ENCODE results near the gene ERO1B.

The ERO1B gene

DNA sequence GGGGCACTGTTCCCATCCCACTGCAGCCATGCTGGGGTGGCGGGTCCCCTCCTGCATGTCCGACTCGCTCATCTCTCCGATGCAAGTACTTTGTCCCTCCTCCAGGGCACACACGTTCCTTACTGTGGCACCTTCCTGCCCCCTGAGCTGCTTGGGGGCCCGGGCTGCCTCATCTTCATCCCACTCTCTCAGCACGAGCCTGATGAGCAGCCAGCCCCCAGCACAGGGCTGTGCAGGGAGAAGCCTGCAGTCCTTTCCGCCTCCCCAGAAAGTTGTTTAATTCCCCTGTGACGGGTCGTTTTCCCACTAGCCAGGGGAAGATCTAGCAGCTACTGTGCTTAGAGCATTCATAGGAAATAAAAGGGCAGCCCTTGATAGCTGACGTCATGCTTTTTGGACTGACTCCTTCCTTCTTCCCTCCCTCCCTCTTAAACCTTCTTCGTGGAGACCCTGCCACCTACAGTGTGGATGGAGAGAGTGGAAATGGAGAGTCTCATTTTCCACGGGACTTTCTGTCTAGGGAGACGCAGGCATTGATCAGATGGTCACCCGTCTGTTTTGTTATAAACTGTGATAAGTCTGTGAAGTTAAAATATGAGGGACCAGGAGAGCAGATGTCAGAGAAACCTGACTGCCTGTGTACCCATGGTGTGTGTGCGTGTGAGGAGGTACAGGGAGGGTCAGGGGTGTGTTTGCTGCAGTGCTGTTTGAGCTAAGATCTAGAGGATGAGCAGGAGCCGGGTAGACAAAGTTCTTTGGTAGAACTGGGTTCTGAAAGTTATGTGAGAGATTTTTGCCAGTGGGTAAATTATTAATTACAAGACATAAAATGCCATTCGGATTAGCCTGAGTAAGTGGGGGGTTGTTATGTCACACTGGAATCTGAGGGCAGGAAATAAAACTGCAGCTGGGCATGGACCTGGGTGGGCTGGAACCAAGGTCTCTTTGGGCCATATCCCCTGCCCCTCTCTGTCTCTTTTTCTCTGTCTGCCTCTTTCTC lies 105.1 kb downstream of the ERO1B start:
- Histone ChIP-seq H3K4me3 (ENCODE audit: low read length, poor library complexity, severe bottlenecking) (no peak overlapping the region), H2AFZ (ENCODE audit: low read length) (no peak overlapping the region), H3K4me1 (ENCODE audit: insufficient read depth, low read length, poor library complexity, severe bottlenecking) (no peaks in the 10 kb centered on the region), H3K9me3 (ENCODE audit: insufficient read depth, low read depth, low read length) (no peaks in the 10 kb centered on the region), H3K9me2 (replicated peaks; ENCODE audit: low read depth, low read length) (no peaks in the 10 kb centered on the region), H3K4me2 (ENCODE audit: low read depth, low read length, poor library complexity, severe bottlenecking) (no peak overlapping the region), H3F3A (ENCODE audit: low read depth) (no peaks in the 10 kb centered on the region), H3K36me3 (ENCODE audit: insufficient read depth, low read length) (no peaks in the 10 kb centered on the region), H3K9ac (ENCODE audit: low read depth, low read length, poor library complexity, severe bottlenecking) (no peak overlapping the region), H3K27me3 (ENCODE audit: insufficient read depth, low read length, poor library complexity, severe bottlenecking) (no peaks in the 10 kb centered on the region), H4K20me1 (ENCODE audit: insufficient read depth, low read length, poor library complexity, severe bottlenecking) (no peaks in the 10 kb centered on the region), H3K79me2 (ENCODE audit: insufficient read depth, low read length) (no peaks in the 10 kb centered on the region)
- TF ChIP-seq CTCF (conservative IDR thresholded peaks at IDR 0.05; ENCODE audit: low read length) (no peak), EZH2phosphoT487 (IDR thresholded peaks at IDR 0.05; ENCODE audit: borderline replicate concordance) (no peak)

GRCh38 chr1:236175642-236176336 lies 106.0 kb downstream of the ERO1B start:
- Histone ChIP-seq H3K9ac (ENCODE audit: low read depth, low read length, poor library complexity, severe bottlenecking) (no peak overlapping the region), H3K4me3 (ENCODE audit: low read length, poor library complexity, severe bottlenecking) (no peak overlapping the region), H3K9me3 (ENCODE audit: insufficient read depth, low read depth, low read length) (no peaks in the 10 kb centered on the region), H3K9me2 (replicated peaks; ENCODE audit: low read depth, low read length) (no peaks in the 10 kb centered on the region), H3K79me2 (ENCODE audit: insufficient read depth, low read length) (no peaks in the 10 kb centered on the region), H3K4me2 (ENCODE audit: low read depth, low read length, poor library complexity, severe bottlenecking) (no peak overlapping the region), H2AFZ (ENCODE audit: low read length) (no peak overlapping the region), H3F3A (ENCODE audit: low read depth) (no peaks in the 10 kb centered on the region), H3K27me3 (ENCODE audit: insufficient read depth, low read length, poor library complexity, severe bottlenecking) (no peaks in the 10 kb centered on the region), H3K36me3 (ENCODE audit: insufficient read depth, low read length) (no peaks in the 10 kb centered on the region), H4K20me1 (ENCODE audit: insufficient read depth, low read length, poor library complexity, severe bottlenecking) (no peaks in the 10 kb centered on the region), H3K4me1 (ENCODE audit: insufficient read depth, low read length, poor library complexity, severe bottlenecking) (no peaks in the 10 kb centered on the region)
- TF ChIP-seq CTCF (conservative IDR thresholded peaks at IDR 0.05; ENCODE audit: low read length) (no peak), EZH2phosphoT487 (IDR thresholded peaks at IDR 0.05; ENCODE audit: borderline replicate concordance) (no peak)

- Histone ChIP-seq H3K27me3 (ENCODE audit: insufficient read depth, low read length, poor library complexity, severe bottlenecking) (no peaks in the 10 kb centered on the region), H3F3A (ENCODE audit: low read depth) (no peaks in the 10 kb centered on the region), H2AFZ (ENCODE audit: low read length) (no peak overlapping the region), H3K9me2 (replicated peaks; ENCODE audit: low read depth, low read length) (no peaks in the 10 kb centered on the region), H3K36me3 (ENCODE audit: insufficient read depth, low read length) (no peaks in the 10 kb centered on the region), H4K20me1 (ENCODE audit: insufficient read depth, low read length, poor library complexity, severe bottlenecking) (no peaks in the 10 kb centered on the region), H3K79me2 (ENCODE audit: insufficient read depth, low read length) (no peaks in the 10 kb centered on the region), H3K4me2 (ENCODE audit: low read depth, low read length, poor library complexity, severe bottlenecking) (no peak overlapping the region), H3K4me1 (ENCODE audit: insufficient read depth, low read length, poor library complexity, severe bottlenecking) (no peaks in the 10 kb centered on the region), H3K9me3 (ENCODE audit: insufficient read depth, low read depth, low read length) (no peaks in the 10 kb centered on the region), H3K4me3 (ENCODE audit: low read length, poor library complexity, severe bottlenecking) (no peak overlapping the region), H3K9ac (ENCODE audit: low read depth, low read length, poor library complexity, severe bottlenecking) (no peak overlapping the region)
- no peak for TF ChIP-seq CTCF (conservative IDR thresholded peaks at IDR 0.05; ENCODE audit: low read length)
- no peak for TF ChIP-seq EZH2phosphoT487 (IDR thresholded peaks at IDR 0.05; ENCODE audit: borderline replicate concordance)
Measured at GRCh38 chr1:236173174-236173767, 108.5 kb downstream of the ERO1B start.

Measured in Loucy (cell line).